Prostate gland (tissue), 2 donors: ENCODE data around the gene SIGLEC11.

Experiments used
- POLR2A ChIP-seq: fragments of 450-650 bp; IDR thresholded peaks from one replicate; pipeline ENCODE4 v1.6.1; 2016; ENCODE audit warnings: antibody characterized with exemption, mild to moderate bottlenecking
- POLR2AphosphoS5 ChIP-seq: sonication (generic); formaldehyde crosslinking; IDR thresholded peaks from one replicate; pipeline ENCODE4 v1.6.1; 2017; ENCODE audit warnings: antibody characterized with exemption
- TF ChIP-seq, protein P1 (sequence below), 4 experiments: fragments of 200-600 bp in 2 of 4; fragments of 450-650 bp in 2 of 4; sonication (generic) in 2 of 4; IDR thresholded peaks; 1 replicate in 3 of 4; 2 replicates in 1 of 4; pipeline ENCODE4 v1.5.1; 2016 to 2019; ENCODE audit warnings: antibody characterized with exemption in 4 of 4, mild to moderate bottlenecking in 2 of 4, moderate library complexity in 2 of 4

DNA sequence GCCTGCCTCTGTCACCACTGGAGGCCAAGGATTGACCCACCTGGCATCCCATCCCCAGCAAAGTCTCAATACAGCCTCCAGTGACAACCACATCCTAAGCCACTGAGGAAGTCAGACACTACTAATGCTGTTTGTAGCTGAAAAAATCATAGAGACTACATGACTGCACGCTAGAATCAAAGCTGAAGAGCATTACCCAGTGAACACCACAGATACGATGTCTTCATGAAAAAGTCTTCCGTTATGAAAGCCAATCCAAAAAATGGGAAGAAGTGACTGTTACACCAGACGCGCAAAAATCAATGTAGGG is 20.5 kb downstream of the SIGLEC11 start:
- TF ChIP-seq, protein P1, sequence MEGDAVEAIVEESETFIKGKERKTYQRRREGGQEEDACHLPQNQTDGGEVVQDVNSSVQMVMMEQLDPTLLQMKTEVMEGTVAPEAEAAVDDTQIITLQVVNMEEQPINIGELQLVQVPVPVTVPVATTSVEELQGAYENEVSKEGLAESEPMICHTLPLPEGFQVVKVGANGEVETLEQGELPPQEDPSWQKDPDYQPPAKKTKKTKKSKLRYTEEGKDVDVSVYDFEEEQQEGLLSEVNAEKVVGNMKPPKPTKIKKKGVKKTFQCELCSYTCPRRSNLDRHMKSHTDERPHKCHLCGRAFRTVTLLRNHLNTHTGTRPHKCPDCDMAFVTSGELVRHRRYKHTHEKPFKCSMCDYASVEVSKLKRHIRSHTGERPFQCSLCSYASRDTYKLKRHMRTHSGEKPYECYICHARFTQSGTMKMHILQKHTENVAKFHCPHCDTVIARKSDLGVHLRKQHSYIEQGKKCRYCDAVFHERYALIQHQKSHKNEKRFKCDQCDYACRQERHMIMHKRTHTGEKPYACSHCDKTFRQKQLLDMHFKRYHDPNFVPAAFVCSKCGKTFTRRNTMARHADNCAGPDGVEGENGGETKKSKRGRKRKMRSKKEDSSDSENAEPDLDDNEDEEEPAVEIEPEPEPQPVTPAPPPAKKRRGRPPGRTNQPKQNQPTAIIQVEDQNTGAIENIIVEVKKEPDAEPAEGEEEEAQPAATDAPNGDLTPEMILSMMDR (IDR thresholded peaks at IDR 0.05): no peak
- no peak for TF ChIP-seq POLR2A
- TF ChIP-seq POLR2AphosphoS5: no peak
